ENCODE data around the gene SFTPA1.
"Not testable (repeated sequence)": the region's sequence is repeated elsewhere in the genome, so short reads cannot be mapped to it uniquely, and the experiment has no call there.

DNA sequence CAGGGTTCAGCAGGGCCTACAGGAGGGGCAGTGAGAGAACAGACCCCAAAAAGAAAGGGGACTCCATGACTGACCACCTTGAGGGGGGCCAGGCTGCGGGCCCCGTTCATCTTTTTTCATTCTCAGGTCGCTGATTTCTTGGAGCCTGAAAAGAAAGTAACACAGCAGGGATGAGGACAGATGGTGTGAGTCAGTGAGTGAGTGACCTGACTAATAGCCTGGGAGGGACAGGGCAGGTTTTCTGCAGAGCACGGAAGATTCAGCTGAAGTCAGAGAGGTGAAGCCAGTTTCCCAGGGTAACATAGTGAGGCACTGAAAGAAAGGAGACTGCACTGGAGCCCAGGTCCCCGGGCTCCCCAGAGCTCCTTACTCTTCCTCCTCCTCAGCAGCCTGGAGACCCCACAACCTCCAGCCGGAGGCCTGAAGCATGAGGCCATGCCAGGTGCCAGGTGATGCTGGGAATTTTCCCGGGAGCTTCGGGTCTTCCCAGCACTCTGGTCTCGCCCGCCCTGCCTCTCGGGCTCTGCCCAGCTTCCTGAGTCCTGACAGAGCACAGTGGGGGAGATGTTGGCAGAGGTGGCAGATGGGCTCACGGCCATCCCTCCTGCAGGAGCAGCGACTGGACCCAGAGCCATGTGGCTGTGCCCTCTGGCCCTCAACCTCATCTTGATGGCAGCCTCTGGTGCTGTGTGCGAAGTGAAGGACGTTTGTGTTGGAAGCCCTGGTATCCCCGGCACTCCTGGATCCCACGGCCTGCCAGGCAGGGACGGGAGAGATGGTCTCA, 646 bp downstream of the SFTPA1 start:
- not testable (repeated sequence) for TF ChIP-seq EP300, POLR2AphosphoS5 (IDR thresholded peaks at IDR 0.05)

Data from stomach (tissue), 4 donors.